D721Med (cell line): ENCODE measurements around the gene EHHADH.
"Not testable (repeated sequence)": the region's sequence is repeated elsewhere in the genome, so short reads cannot be mapped to it uniquely, and the experiment has no call there.

Source experiments
- DNase-seq: peaks from one replicate; pipeline ENCODE4 v3.0.0; 2011; ENCODE audit warnings: low spot score; ENCODE audit not compliant: insufficient read length
- FAIRE-seq: peaks from 2 replicates; lab custom pipeline; 2011; peaks lifted over from hg19 to GRCh38; lab: Jason Lieb, UNC
- CTCF ChIP-seq: IDR thresholded peaks from 2 replicates; pipeline ENCODE4 v1.5.1; 2012; ENCODE audit warnings: mild to moderate bottlenecking, control low read depth; ENCODE audit not compliant: insufficient read depth; ENCODE audit errors: missing control alignments

EHHADH gene

GRCh38 chr3:185251272-185251671, 2.6 kb downstream of the EHHADH start:
- no peak for DNase-seq
- no peak for FAIRE-seq
- no peak for TF ChIP-seq CTCF

GRCh38 chr3:185250653-185251052, 3.2 kb downstream of the EHHADH start:
- DNase-seq (no peak), FAIRE-seq (no peak)
- TF ChIP-seq CTCF = no peak

- no peak for DNase-seq
- no peak for TF ChIP-seq CTCF
- no peak for FAIRE-seq
These were observed 3.6 kb downstream of the EHHADH start for GRCh38 chr3:185250247-185250646.

GRCh38 chr3:185242642-185243041, 11.2 kb downstream of the EHHADH start:
- DNase-seq (no peak), FAIRE-seq (no peak)
- TF ChIP-seq CTCF = no peak

- no peak for FAIRE-seq
- no peak for TF ChIP-seq CTCF
- no peak for DNase-seq
These were observed 16.9 kb downstream of the EHHADH start for GRCh38 chr3:185236969-185237368.

- no peak for TF ChIP-seq CTCF
- DNase-seq = no peak
- FAIRE-seq = no peak
These were observed 20.5 kb downstream of the EHHADH start for GRCh38 chr3:185233328-185233727.

GRCh38 chr3:185226526-185226925, 27.3 kb downstream of the EHHADH start:
- FAIRE-seq, DNase-seq: not testable (repeated sequence)

GRCh38 chr3:185225523-185225922, 28.3 kb downstream of the EHHADH start:
- TF ChIP-seq CTCF = no peak
- FAIRE-seq (no peak), DNase-seq (no peak)
